Islet precursor cell (in vitro differentiated cells): ENCODE data around the gene REEP6.
"Not testable (repeated sequence)": the region's sequence is repeated elsewhere in the genome, so short reads cannot be mapped to it uniquely, and the experiment has no call there.

Experiments used
- DNase-seq: peaks from one replicate; pipeline ENCODE4 v3.0.0-alpha.2; 2018

Gene REEP6

DNA sequence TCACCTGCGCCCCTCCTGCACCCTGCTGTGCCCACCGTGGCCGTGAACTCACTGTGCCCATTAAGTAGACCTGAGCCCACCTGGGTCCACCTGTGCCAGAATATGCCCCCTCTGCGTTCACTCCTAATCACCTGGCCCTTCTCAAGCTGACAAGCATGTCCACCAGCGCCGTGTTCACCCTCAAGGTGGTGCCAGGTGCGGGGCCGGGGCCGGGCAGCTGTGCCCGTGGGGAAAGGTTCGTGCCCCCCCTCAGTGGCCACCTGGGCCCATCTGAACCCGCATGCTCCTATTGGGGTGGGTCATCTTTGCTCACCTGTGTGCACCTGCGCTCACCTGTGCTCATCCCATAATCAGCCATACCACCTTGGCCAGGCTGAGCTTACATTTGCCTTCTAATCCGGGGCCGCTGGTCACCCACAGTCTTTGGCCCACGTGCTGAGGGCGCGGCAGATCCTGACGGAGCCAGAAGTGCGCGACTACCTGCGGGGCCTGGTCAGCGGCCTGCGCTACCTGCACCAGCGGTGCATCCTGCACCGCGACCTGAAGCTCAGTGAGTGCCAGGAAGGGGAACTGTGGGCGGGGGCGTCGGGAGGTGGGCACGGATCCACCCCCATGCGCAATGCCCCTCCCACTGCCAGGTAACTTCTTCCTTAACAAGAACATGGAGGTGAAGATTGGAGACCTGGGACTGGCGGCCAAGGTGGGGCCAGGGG is 35.2 kb downstream of the REEP6 start:
- DNase-seq, result no peak

DNA sequence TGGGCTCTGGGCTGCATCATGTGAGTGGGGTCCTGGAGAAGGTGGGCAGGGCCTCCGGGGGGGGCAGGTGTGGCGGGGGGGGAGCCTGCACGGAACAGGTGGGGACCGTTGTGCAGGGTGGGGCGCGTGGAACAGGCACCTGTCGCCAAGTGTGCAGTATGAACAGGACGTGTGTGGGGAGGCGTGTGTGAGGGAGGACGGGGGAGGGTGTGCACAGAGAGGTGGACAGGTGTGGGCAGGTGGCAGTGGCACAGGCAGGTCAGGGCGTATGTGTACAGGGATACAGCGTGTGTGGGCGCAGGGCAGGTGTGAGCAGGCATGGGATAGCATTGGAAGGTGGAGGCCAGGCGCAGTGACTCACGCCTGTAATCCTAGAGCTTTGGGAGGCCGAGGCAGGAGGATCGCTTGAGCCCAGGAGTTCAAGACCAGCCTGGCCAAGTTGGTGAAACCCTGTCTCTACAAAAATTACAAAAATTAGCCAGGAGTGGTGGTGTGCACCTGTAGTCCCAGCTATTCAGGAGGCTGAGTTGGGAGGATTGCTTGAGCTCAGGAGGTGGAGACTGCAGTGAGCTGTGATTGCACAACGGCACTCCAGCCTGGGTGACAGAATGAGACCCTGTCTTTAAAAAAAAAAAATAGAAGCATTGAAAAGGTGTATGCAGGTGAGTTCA is 36.1 kb downstream of the REEP6 start:
- no peak for DNase-seq

DNA sequence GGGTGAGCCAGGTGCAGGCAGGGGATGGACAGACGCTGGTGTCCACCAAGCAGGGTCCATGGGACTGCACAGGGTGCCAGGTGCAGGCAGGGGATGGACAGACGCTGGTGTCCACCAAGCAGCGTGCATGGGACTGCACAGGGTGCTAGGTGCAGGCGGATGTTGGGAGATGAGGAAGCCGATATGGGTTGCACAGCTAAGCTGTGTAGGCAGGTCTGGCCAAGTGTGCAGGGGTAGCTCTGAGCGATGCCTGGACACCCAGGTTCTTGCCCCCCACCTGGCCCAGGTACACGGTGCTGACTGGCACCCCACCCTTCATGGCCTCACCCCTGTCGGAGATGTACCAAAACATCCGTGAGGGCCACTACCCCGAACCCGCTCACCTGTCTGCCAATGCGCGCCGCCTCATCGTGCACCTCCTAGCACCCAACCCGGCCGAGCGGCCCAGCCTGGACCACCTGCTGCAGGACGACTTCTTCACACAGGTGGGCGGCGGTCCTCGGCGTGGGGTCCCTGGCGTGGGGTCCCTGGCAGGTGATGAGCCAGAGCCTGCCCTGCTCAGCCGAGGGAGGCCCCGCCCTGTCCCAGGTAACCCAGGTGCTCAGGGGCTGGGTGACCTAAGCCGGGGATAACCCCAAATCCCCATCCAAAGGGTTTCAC is 36.8 kb downstream of the REEP6 start:
- DNase-seq, result no peak

DNA sequence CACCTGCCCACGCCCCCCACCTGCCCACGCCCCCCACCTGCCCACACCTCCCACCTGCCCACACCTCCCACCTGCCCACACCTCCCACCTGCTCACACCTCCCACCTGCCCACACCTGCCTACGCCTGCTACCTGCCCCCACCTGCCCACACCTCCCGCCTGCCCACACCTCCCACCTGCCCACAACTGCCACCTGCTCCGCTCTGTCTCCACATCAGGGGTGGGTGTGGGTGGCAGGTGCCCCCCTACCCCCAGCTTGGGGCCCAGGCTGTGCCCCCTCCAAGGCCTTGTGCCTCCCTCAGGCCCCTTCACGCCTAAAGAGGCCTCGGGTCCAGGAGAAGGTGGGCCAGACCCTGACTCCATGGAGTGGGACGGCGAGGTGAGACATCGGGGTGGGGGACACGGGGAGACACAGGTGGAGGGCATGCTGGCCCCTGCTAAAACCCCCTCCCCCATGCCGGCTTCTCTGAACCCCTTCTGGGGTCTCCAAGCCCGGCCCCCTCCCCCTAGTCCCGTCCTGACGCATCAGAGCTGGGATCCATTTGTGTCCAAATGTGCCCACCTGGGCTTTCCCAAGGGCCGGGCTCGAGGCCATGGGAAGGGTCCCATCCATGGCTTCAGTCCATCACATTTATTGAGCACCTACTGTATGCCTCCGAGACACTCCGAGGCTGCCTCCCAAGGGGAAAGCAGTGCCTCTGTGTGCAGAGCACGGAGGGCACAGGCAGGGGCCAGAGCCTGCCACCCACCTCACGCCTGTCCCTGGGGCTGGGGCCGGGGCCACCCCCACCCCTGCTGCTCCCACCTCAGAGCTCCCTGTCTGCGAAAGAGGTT is 37.8 kb downstream of the REEP6 start:
- no peak for DNase-seq

DNA sequence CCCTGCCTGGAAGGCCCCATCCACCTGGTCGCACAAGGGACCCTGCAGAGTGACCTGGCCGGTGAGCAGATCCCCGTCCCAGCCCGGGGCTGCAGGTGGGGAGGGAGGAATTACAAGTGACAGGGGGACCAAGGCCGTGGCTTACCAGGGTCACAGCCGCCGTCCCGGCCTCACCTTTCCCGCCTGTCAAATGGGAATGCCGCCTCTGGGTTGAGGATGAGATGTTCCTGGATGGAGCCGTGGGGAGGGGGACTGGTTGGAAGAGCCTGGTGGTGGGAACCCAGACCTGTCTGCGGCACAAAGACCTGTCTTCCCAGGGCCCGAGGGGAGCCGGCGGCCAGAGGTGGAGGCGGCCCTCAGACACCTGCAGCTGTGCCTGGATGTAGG is 38.4 kb downstream of the REEP6 start:
- DNase-seq, result no peak

DNA sequence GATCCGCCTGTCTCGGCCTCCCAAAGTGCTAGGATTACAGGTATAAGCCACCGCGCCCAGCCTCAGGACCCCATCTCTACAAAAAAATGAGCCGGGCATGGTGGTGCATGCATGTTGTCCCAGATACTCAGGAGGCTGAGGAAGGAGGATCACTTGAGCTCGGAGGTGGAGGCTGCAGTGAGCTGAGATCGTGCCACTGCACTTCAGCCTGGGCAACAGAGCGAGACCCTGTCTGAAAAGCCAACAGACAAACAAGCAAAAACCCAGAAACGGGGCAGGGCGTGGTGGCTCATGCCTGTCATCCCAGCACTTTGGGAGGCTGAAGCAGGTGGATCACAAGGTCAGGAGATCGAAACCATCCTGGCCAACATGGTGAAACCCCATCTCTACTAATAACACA is 39.9 kb downstream of the REEP6 start:
- not testable (repeated sequence) for DNase-seq

DNA sequence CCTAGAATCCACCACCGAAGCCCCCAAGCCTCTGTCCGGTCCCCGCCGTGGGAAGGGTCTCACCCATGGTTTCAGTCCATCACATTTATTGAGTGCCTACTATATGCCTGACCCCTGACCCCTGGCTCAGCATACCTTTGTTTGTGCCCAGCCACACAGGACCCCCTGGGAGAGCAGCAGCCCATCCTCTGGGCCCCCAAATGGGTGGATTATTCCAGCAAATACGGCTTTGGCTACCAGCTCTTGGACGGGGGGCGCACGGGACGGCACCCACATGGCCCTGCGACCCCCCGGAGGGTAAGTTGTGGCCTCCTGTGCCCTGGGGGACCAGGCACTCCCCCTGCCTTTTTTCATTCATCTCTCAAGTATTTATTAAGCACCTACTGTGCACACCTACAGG is 40.6 kb downstream of the REEP6 start:
- DNase-seq, result no peak

DNA sequence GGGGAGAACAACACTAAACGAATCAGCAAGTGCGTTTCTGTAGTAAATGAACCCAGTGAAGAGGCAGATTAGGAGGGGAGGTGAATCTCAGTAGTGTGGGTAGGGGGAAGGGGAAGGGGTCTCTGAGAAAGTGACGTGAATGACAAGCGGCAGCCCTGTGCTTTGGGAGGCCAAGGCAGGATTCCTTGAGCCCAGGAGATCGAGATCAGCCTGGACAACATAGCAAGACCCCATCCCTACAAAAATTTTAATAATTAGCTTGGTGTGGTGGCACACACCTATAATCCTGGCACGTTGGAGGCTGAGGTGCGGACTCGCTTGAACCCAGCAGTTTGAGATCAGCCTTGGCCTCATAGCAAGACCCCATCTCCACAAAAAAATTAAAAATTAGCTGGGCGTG is 41.0 kb downstream of the REEP6 start:
- no peak for DNase-seq

DNA sequence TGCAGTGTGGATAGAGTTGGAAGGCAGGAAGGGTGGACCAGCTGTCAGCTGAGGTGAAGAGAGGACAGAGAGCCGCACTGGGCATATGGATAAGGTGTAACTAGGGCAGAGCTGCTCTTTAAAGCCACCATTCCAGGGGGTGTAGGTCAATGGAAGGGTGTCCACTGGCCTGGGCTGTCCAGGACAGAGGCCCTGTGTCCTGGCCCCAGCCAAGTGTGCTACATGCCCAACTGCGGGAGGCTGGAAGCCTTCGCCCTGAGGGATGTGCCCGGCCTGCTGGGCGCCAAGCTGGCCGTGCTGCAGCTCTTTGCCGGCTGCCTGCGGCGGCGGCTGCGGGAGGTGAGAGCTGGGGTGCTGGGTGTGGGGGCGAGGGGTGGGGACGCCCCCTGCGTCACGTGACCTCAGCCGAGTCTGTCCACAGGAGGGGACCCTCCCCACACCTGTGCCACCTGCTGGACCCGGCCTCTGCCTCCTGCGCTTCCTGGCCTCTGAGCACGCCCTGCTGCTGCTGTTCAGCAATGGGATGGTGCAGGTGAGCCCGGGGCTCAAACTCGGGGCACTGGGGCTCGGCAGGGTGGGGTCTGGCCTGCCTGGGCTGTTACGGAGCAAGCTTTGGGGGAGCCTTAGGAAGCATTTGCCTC is 42.6 kb downstream of the REEP6 start:
- DNase-seq, result no peak

DNA sequence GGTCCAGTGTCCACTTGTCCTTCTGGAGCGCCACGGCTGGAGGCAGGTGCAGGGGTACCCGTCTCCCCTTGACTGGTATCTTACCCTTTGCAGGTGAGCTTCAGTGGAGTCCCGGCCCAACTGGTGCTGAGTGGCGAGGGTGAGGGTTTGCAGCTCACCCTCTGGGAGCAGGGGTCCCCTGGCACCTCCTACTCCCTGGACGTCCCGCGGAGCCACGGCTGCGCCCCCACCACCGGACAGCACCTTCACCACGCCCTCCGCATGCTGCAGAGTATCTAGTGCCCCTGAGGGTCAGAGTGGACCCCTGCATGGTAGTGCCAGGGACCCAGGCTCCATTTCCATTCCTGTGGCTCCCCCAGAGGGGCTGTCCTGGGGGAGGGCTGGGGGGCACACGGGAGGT is 44.0 kb downstream of the REEP6 start:
- no peak for DNase-seq

DNA sequence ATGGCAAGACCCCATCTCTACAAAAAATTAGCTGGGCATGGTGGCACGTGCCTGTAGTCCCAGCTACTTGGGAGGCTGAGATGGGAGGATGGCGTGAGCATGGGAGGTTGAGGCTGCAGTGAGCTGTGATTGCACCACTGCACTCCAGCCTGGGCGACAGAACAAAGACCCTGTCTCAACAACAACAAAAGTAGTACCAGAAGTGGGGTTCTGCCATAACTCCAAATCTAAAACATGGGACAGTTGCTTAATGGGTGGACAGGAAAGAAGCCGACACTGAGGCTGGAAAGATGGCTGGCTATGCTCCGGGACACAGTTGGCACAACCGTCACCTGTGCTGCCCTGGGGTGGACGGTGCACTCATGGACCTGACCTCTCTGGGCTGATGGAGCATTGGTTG is 44.7 kb downstream of the REEP6 start:
- not testable (repeated sequence) for DNase-seq

DNA sequence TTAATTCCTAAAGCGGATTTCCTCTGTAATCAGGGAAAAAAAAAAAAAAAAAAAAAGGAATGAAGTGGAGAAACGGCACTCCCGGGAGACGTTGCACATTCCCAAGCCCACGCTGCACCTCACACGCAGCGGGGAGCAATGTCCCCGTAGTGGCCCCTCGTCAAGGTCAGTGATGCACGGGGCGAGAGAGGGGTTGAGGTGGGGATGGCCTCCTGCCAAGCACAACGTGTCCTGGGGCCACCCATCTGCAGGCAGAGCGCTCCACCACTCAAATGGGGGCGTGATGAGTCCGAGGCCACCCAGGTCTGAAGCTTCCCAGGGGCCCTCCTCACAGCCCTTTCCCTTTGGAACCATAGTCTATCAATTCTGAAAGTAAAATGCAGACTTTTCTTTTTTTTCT is 48.0 kb downstream of the REEP6 start:
- DNase-seq, result no peak

DNA sequence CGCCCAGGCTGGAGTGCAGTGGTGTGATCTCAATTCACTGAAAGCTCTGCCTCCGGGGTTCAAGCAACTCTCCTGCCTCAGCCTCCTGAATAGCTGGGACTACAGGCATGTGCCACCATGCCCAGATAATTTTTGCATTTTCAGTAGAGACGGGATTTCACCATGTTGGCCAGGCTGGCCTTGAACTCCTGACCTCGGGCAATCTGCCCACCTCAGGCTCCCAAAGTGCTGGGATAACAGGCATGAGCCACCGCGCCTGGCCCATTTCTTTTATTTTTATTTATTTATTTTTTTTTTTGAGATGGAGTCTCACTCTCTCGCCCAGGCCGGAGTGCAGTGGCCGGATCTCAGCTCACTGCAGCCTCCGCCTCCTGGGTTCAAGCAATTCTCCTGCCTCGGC is 48.8 kb downstream of the REEP6 start:
- not testable (repeated sequence) for DNase-seq

DNA sequence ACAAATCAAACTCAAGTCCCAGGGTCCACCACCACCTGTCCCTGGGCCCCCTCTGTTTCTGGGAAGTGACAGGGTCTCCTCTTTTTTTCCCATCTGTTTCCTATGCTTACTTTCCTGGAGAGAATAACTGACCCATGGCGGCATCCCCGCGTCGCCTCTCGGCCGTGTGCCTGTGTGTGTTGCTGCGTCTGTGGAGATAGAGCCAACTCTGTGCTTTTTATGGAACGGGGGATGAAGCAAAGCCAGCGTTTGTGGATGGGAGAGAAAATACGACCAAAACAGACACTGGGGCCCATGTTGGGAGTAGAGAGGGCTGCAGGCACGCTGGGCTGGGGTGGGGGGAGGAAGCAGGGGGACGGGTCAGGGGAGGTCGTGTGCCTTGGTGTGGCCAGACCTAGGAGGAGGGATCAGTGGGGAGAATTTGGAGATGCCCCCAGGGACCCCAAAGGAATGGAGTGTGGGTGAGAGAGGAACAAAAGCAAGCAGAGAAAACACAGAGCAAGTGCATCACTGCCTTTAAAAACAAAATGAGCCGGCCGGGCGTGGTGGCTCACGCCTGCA is 49.5 kb downstream of the REEP6 start:
- no peak for DNase-seq
